Body of pancreas (tissue), 4 donors: ENCODE data around the gene AP3B1. TPM values are rescaled to one million over a fixed set of nuclear protein-coding genes. Genes with fewer than 3 reads are reported as not detected.

Experiments
- ATAC-seq: fragments of 150-250 bp; one replicate; pipeline ENCODE4 v1.9.1; 2016
- DNase-seq, 4 donors: peaks; one replicate each; pipeline ENCODE4 v3.0.0-alpha.2; 2019
- H3K27ac ChIP-seq, 4 donors: fragments of 200-600 bp; sonication (generic); 1 replicate in 3 of 4; 2 replicates in 1 of 4; pipeline versions ENCODE4 v1.5.1 to v1.6.1; 2016 to 2019; ENCODE audit warnings: mild to moderate bottlenecking in 1 of 4, mixed read lengths in 1 of 4, moderate library complexity in 1 of 4
- H3K27me3 ChIP-seq, 2 donors: fragments of 200-600 bp; sonication (generic); one replicate each; pipeline ENCODE4 v1.6.0; 2016; ENCODE audit warnings: mild to moderate bottlenecking in 1 of 2
- H3K36me3 ChIP-seq, 2 donors: fragments of 200-600 bp; sonication (generic); replicated peaks in 1 of 2; 2 replicates each; pipeline ENCODE4 v1.5.1; 2016; ENCODE audit warnings: low read depth in 2 of 2; ENCODE audit not compliant: insufficient read depth in 1 of 2
- H3K4me1 ChIP-seq: fragments of 200-600 bp; sonication (generic); one replicate; pipeline ENCODE4 v1.6.0; 2016
- H3K4me3 ChIP-seq, 2 donors: fragments of 200-600 bp; sonication (generic); 1 replicate in 1 of 2; 2 replicates in 1 of 2; pipeline ENCODE4 v1.5.1; 2016 to 2019
- H3K9me3 ChIP-seq, 3 donors: fragments of 200-600 bp; sonication (generic); 1 replicate in 2 of 3; 2 replicates in 1 of 3; pipeline ENCODE4 v1.5.1; 2016
- POLR2A ChIP-seq, 3 donors: fragments of 450-650 bp; IDR thresholded peaks; one replicate each; pipeline ENCODE4 v1.6.1; 2016; ENCODE audit warnings: antibody characterized with exemption in 3 of 3, mild to moderate bottlenecking in 2 of 3
- WGBS, 2 donors: methylation state at CpG; one replicate each; pipeline ENCODE4 v1.1.5; 2017; 5-methylcytosine and 5-hydroxymethylcytosine counted together
- intact Hi-C: fragments of 100-400 bp; cut with DNase I; formaldehyde crosslinking; loops from one replicate; pipeline ENCODE4 v1.15.1; 2023
- total RNA-seq, 2 donors: library from RNA; depleted of rRNA; stranded (reverse); fragments of >200 nt; gene quantifications; one replicate each; pipeline ENCODE4 v1.1.0, GENCODE V29; 2016
- TF ChIP-seq, protein P1 (sequence below), 7 experiments: fragments of 450-650 bp in 4 of 7; fragments of 200-600 bp in 3 of 7; sonication (generic) in 3 of 7; IDR thresholded peaks; one replicate each; pipeline ENCODE4 v1.5.1; 2016 to 2019; ENCODE audit warnings: antibody characterized with exemption in 7 of 7

The AP3B1 gene
- total RNA-seq, 2 donors from 2014 or later, result 23.6 to 32.3 TPM

DNA sequence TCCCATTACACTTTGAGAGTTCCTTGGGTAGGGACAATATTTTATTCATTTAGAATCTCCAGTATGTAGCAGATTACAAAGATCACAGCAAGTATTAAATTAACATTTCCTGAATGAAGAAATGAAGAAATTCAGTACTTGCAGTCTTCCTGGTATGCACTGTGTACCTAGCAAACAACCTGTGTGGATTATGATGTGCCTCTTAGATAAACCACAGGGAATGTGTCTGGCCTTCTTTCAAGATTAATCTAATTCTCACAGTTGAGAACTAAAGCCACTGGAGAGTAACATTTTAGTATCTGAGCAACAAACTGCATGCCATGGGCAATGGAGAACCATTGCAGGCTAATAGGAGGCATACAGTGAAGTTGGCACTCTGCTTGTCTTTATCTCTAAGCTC is 199.4 kb downstream of the AP3B1 start:
- Histone ChIP-seq H3K36me3 (peaks cover 0 to 2% of the 10 kb centered on the region in 2 donors), H3K27ac (no peak overlapping the region), H3K9me3 (peaks cover 0 to 2% (median 0%) of the 10 kb centered on the region in 3 donors), H3K4me3 (no peak overlapping the region), H3K27me3 (no peaks in the 10 kb centered on the region), H3K4me1 (no peaks in the 10 kb centered on the region)
- intact Hi-C loops, result no loop called here
- TF ChIP-seq, protein P1, sequence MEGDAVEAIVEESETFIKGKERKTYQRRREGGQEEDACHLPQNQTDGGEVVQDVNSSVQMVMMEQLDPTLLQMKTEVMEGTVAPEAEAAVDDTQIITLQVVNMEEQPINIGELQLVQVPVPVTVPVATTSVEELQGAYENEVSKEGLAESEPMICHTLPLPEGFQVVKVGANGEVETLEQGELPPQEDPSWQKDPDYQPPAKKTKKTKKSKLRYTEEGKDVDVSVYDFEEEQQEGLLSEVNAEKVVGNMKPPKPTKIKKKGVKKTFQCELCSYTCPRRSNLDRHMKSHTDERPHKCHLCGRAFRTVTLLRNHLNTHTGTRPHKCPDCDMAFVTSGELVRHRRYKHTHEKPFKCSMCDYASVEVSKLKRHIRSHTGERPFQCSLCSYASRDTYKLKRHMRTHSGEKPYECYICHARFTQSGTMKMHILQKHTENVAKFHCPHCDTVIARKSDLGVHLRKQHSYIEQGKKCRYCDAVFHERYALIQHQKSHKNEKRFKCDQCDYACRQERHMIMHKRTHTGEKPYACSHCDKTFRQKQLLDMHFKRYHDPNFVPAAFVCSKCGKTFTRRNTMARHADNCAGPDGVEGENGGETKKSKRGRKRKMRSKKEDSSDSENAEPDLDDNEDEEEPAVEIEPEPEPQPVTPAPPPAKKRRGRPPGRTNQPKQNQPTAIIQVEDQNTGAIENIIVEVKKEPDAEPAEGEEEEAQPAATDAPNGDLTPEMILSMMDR (IDR thresholded peaks at IDR 0.05), result no peak
- TF ChIP-seq POLR2A (IDR thresholded peaks at IDR 0.05), result no peak
- DNase-seq (no peak), ATAC-seq (no peak)

DNA sequence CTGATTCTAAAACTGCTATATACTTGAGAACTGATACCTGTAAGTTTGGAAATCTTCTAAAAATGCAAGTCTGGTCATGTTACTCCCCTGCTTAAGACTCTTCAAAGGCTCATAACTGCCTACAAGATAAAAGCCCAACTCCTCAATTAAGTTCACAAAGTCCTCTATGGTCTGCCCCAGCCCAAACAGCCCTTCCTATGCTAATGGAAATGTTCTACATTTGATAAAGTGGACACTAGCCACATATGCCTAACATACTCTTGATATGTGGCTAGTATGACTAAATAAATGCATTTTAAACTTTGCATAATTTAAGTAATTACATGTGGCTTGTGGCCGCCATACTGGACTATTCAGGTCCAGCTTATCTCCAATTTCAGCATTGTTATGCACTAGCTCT is 204.5 kb downstream of the AP3B1 start:
- Histone ChIP-seq H3K4me1 (no peaks in the 10 kb centered on the region), H3K4me3 (no peak overlapping the region), H3K27ac (no peak overlapping the region), H3K9me3 (peaks cover 0 to 2% (median 0%) of the 10 kb centered on the region in 3 donors), H3K27me3 (no peaks in the 10 kb centered on the region), H3K36me3 (peaks cover 0 to 3% of the 10 kb centered on the region in 2 donors)
- no peak for ATAC-seq
- intact Hi-C loops, result no loop called here
- WGBS, 2 donors, result 95 to 96% methylated on average over 1 of the region's 1 CpG
- no peak for DNase-seq
- TF ChIP-seq, protein P1 (IDR thresholded peaks at IDR 0.05), result no peak

DNA sequence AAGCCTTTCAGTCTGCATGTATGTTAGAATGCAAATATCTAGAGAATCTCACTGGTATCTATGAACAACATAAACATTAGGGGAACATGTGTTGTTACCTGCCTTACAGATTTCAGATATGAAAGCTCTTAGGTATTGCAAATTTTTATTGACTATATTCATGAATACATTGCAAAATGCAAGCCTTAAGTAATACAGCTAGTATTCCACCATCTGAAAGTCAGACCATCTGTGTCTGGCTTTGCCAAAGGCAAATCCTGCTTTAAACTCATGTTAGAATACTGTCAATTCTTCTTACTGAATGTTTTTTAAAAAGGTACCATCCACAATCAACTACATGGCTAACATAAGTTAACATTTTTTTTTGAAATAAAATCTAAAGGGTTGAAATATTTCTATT is 215.6 kb downstream of the AP3B1 start:
- Histone ChIP-seq H3K27me3 (no peaks in the 10 kb centered on the region), H3K27ac (no peak overlapping the region), H3K4me1 (no peaks in the 10 kb centered on the region), H3K9me3 (no peaks in the 10 kb centered on the region), H3K4me3 (no peak overlapping the region), H3K36me3 (no peaks in the 10 kb centered on the region)
- ATAC-seq, result no peak
- TF ChIP-seq POLR2A (IDR thresholded peaks at IDR 0.05), result no peak
- TF ChIP-seq, protein P1 (IDR thresholded peaks at IDR 0.05), result no peak
- intact Hi-C loops, result no loop called here
- DNase-seq, result no peak

DNA sequence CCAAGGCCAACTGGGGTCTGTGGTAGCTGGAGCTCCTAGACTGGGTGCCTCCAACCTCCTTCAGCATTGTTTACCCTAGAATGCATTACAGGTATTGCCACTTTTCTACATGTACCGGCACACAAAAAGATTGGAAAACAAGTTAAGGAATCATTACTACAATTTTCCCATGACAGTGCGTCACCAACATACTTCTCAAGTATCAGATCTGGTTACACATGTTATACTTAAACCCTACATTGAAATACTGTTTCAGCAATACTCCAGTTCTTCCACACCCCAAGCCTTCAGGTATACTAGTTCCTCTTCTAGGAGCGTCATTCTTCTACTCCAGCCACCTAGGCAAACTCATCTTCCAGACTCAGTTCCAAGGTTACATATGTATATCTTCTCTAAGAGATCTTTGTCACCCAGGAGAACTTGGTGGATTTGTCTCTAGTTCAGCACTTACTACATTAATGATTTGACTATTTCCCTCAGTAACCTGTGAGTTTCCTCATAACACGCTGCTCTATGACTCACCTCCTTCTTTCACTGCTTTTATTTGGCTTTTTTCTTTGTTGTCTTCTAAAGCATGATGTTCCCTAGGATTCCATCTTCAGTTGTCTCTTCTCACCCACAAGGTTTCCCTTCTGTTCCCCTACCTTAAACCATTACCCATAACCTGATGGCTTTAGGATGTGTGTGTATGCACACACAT is 217.0 kb downstream of the AP3B1 start:
- TF ChIP-seq, protein P1 (IDR thresholded peaks at IDR 0.05), result no peak
- TF ChIP-seq POLR2A (IDR thresholded peaks at IDR 0.05), result no peak
- Histone ChIP-seq H3K36me3 (no peaks in the 10 kb centered on the region), H3K4me3 (no peak overlapping the region), H3K9me3 (no peaks in the 10 kb centered on the region), H3K4me1 (no peaks in the 10 kb centered on the region), H3K27ac (no peak overlapping the region), H3K27me3 (no peaks in the 10 kb centered on the region)
- 98 to 99% methylated on average over 4 of the region's 4 CpGs for WGBS, 2 donors
- intact Hi-C loops, result no loop called here
- DNase-seq (no peak), ATAC-seq (no peak)

DNA sequence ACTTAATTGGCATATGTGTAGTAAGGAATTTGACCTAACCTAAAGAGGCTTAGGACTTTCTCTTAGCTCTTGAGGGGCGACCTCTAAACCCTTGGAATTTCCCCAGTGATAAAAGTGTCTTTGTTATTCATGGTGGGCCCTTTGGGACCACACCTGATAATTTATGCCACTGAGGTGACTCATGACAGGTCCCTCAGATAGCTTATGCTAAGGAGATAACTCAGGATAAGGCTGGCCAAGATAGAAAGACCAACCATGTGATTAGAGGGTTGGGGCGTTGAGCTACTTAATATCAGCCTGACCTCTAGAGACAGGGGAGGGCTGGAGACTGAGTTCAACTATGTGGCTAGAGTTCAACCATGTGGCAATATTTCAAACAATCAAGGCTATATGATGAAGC is 218.1 kb downstream of the AP3B1 start:
- 79 to 83% methylated on average over 2 of the region's 2 CpGs for WGBS, 2 donors
- intact Hi-C loops, result no loop called here
- Histone ChIP-seq H3K9me3 (no peaks in the 10 kb centered on the region), H3K4me3 (no peak overlapping the region), H3K27ac (no peak overlapping the region), H3K4me1 (no peaks in the 10 kb centered on the region), H3K27me3 (no peaks in the 10 kb centered on the region), H3K36me3 (no peaks in the 10 kb centered on the region)
- TF ChIP-seq POLR2A (IDR thresholded peaks at IDR 0.05), result no peak
- TF ChIP-seq, protein P1 (IDR thresholded peaks at IDR 0.05), result no peak
- ATAC-seq (no peak), DNase-seq (no peak)
